ENCODE measurements around the gene SLC7A10.

GRCh38 chr19:33252418-33252962, 26.8 kb upstream of the SLC7A10 start:
- no peak for TF ChIP-seq EZH2phosphoT487 (IDR thresholded peaks at IDR 0.05; ENCODE audit: low read length)
- no peak for TF ChIP-seq EZH2 (optimal IDR thresholded peaks at IDR 0.05; ENCODE audit: low read depth, low read length)

All from MM.1S (cell line).